Tibial artery (tissue), 4 donors: ENCODE measurements around the gene HSPA1B.

ENCODE experiments used
- DNase-seq, 2 donors: peaks; one replicate each; pipeline ENCODE4 v3.0.0-alpha.2; 2019
- H3K27ac ChIP-seq, 2 donors: fragments of 200-600 bp; sonication (generic) in 1 of 2; 1 replicate in 1 of 2; 2 replicates in 1 of 2; pipeline ENCODE4 v1.5.1; 2018 to 2019; ENCODE audit warnings: mild to moderate bottlenecking in 1 of 2
- H3K27me3 ChIP-seq, 2 donors: fragments of 200-600 bp; sonication (generic) in 1 of 2; one replicate each; pipeline versions ENCODE4 v1.5.1 to v1.6.0; 2016 to 2019
- H3K36me3 ChIP-seq, 3 donors: fragments of 200-600 bp; sonication (generic) in 2 of 3; one replicate each; pipeline ENCODE4 v1.5.1; 2016 to 2019; ENCODE audit warnings: mild to moderate bottlenecking in 2 of 3
- H3K4me1 ChIP-seq, 4 donors: fragments of 200-600 bp; sonication (generic) in 2 of 4; 1 replicate in 3 of 4; 2 replicates in 1 of 4; pipeline ENCODE4 v1.5.1; 2016 to 2019
- H3K4me3 ChIP-seq, 2 donors: fragments of 200-600 bp; sonication (generic) in 1 of 2; 1 replicate in 1 of 2; 2 replicates in 1 of 2; pipeline ENCODE4 v1.5.1; 2018 to 2019; ENCODE audit warnings: mild to moderate bottlenecking in 2 of 2
- H3K9me3 ChIP-seq, 3 donors: fragments of 200-600 bp; sonication (generic) in 1 of 3; one replicate each; pipeline ENCODE4 v1.5.1; 2016 to 2019
- intact Hi-C: fragments of 100-400 bp; cut with DNase I; formaldehyde crosslinking; loops from one replicate; pipeline ENCODE4 v1.15.0; 2023; ENCODE audit warnings: low total_unique reads
- TF ChIP-seq, protein P1 (sequence below), 2 experiments: fragments of 200-600 bp in 1 of 2; fragments of 450-650 bp in 1 of 2; IDR thresholded peaks; one replicate each; pipeline ENCODE4 v1.5.1; 2017 to 2019; ENCODE audit warnings: antibody characterized with exemption in 2 of 2, mild to moderate bottlenecking in 1 of 2, moderate library complexity in 1 of 2

Gene HSPA1B

DNA sequence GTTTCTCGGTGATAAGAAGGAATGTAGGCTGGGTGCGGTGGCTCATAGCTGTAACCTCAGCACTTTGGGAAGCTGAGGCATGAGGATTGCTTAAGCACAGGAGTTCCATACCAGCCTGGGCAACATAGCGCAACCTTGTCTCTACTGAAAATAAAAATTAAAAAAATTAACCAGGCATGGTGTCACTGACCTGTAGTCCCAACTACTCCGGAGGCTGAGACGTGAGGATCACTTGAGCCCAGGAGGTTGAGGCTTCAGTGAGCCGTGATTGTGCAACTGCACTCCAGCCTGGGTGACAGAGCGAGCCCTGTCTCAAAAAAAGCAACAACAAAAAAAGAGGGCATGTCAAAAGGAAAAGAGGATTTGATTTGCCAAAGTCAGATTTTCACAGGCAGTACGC, 31.2 kb downstream of the HSPA1B start:
- Histone ChIP-seq H3K27ac (no peak overlapping the region), H3K27me3 (no peaks in the 10 kb centered on the region), H3K4me1 (peaks cover 0 to 17% (median 15%) of the 10 kb centered on the region in 4 donors), H3K4me3 (no peak overlapping the region), H3K9me3 (no peaks in the 10 kb centered on the region), H3K36me3 (peaks cover 25 to 41% (median 35%) of the 10 kb centered on the region in 3 donors)
- TF ChIP-seq, protein P1, sequence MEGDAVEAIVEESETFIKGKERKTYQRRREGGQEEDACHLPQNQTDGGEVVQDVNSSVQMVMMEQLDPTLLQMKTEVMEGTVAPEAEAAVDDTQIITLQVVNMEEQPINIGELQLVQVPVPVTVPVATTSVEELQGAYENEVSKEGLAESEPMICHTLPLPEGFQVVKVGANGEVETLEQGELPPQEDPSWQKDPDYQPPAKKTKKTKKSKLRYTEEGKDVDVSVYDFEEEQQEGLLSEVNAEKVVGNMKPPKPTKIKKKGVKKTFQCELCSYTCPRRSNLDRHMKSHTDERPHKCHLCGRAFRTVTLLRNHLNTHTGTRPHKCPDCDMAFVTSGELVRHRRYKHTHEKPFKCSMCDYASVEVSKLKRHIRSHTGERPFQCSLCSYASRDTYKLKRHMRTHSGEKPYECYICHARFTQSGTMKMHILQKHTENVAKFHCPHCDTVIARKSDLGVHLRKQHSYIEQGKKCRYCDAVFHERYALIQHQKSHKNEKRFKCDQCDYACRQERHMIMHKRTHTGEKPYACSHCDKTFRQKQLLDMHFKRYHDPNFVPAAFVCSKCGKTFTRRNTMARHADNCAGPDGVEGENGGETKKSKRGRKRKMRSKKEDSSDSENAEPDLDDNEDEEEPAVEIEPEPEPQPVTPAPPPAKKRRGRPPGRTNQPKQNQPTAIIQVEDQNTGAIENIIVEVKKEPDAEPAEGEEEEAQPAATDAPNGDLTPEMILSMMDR (IDR thresholded peaks at IDR 0.05) = no peak
- no peak for DNase-seq
- intact Hi-C loops = no loop called here

DNA sequence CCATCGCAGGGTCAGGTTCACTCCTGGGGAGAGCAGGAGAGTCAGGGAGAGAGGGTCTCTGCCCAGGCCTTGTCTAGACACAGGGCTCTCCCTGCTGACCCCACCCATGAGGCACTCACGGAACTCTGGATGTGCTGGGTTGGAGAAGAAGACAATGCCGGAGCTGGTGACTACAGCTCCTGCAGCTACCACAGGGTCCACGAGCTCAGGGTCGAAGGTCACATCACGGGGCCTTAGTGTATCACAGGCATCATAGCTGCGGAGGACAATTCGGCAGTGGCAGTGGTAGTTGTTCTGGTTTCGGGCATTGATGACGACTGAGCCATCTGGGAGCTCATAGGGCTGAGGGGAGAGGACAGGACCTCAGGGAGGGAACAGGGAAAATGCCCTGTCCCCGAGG, 32.4 kb downstream of the HSPA1B start:
- DNase-seq = no peak
- no peaks in the 10 kb centered on the region for H3K27me3 ChIP-seq
- H3K27ac ChIP-seq = no peak overlapping the region
- no peaks in the 10 kb centered on the region for H3K9me3 ChIP-seq
- TF ChIP-seq, protein P1 (IDR thresholded peaks at IDR 0.05) = no peak
- peaks cover 25 to 41% (median 35%) of the 10 kb centered on the region in 3 donors for H3K36me3 ChIP-seq
- H3K4me3 ChIP-seq = no peak overlapping the region
- intact Hi-C loops = no loop called here
- H3K4me1 ChIP-seq = peaks cover 0 to 24% (median 20%) of the 10 kb centered on the region in 4 donors

DNA sequence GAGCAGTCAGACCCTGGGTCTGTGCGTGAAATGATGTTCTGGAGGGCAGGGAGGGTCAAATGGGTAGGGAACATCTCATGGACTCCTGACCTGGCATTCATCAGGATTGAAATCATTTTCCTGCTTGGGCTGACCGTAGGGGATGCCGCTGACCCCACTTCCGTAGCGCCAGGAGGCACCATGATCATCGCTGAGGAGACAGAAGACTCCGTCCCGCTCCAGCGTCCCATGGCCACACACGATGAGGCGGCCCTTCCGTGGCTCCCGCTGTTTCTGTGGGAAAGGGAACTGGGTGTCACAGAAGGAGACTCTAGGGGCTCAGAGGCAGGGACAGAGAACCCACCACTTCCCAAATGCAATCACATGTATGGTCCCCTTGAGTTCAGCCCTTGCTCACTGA, 32.8 kb downstream of the HSPA1B start:
- DNase-seq = no peak
- Histone ChIP-seq H3K27me3 (no peaks in the 10 kb centered on the region), H3K4me3 (no peak overlapping the region), H3K9me3 (no peaks in the 10 kb centered on the region), H3K27ac (no peak overlapping the region), H3K4me1 (peaks cover 0 to 24% (median 20%) of the 10 kb centered on the region in 4 donors), H3K36me3 (peaks cover 25 to 41% (median 35%) of the 10 kb centered on the region in 3 donors)
- TF ChIP-seq, protein P1 (IDR thresholded peaks at IDR 0.05) = no peak
- intact Hi-C loops = no loop called here

DNA sequence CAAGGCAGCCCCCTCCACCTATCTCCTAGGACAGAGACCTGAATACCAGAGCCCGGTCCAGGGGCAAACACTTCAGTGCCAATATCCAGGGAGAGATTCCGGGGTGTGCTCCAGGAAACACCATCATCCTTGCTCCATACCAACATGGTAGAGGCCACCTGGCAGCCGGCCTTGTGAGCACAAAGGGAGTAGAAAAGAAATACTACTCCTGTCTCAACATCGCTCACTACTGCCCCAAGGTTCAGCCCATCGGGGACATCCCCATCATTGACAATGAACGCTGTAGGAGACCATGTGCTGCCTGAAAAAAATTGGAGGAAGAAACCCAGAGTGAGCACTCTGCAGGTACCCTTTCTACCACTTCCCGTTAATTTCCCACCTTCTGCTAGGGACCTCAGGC, 33.6 kb downstream of the HSPA1B start:
- no peaks in the 10 kb centered on the region for H3K27me3 ChIP-seq

DNA sequence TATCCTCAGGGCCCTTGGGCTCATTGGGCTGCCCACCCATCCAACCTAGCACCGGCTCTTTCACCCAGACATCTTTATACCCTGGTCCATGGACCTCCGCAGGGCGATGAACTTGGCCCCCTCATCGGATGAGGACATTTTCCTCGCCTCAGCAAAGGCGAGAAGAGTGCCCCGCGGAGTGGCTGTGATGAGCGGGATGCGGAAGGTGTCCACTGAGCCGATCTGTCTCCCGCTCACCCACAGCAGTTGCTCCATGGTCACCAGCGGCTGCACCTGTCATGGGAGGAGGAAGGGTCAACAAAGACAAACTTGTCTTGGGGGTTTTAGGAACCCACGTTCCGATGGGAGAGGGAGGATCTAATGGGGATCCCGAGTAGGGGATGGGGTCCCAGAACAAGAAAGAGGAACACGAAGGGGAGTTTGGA, 34.4 kb downstream of the HSPA1B start:
- Histone ChIP-seq H3K36me3 (peaks cover 25 to 41% (median 35%) of the 10 kb centered on the region in 3 donors), H3K27ac (peak overlapping the region; percentile 88), H3K9me3 (no peaks in the 10 kb centered on the region), H3K4me1 (peaks cover 0 to 24% (median 20%) of the 10 kb centered on the region in 4 donors), H3K27me3 (no peaks in the 10 kb centered on the region), H3K4me3 (peak overlapping the region; percentile 73 to 77)
- no peak for DNase-seq
- intact Hi-C loops = no loop called here
- TF ChIP-seq, protein P1 (IDR thresholded peaks at IDR 0.05) = no peak

More for the DNA sequence above, 33.6 kb downstream of the HSPA1B start:
- Histone ChIP-seq H3K4me1 (peaks cover 0 to 24% (median 20%) of the 10 kb centered on the region in 4 donors), H3K4me3 (no peak overlapping the region), H3K9me3 (no peaks in the 10 kb centered on the region), H3K27ac (no peak overlapping the region), H3K36me3 (peaks cover 25 to 41% (median 35%) of the 10 kb centered on the region in 3 donors)
- intact Hi-C loops = no loop called here
- DNase-seq = no peak
- TF ChIP-seq, protein P1 (IDR thresholded peaks at IDR 0.05) = no peak
